ENCODE results near the gene ZNF219. TPM values are rescaled to one million over a fixed set of nuclear protein-coding genes. Genes with fewer than 3 reads are reported as not detected.

The ZNF219 gene
- total and polyA plus RNA-seq, 2 donors (not counting 1 experiment from before 2014, with no cell fraction given): 3.3 to 6.4 TPM

- H3K4me3 ChIP-seq (ENCODE audit: control extremely low read depth in 1 of 5, extremely low read depth in 1 of 5, insufficient read depth in 1 of 5, low read depth in 2 of 5, low read length in 4 of 5): no peak overlapping the region
- 85% methylated on average over 7 of the region's 8 CpGs for WGBS (ENCODE audit: insufficient coverage)
- H3K27ac ChIP-seq (ENCODE audit: low read length in 2 of 2): no peak overlapping the region
- POLR2A ChIA-PET: interaction anchor here (0.8 kb wide), 1 partner anchor 25 kb away, joined by 3 read pairs; no protein-coding TSS in a partner anchor
- CTCF ChIA-PET: interaction anchor here (0.9 to 7.2 kb wide), 16 partner anchors 8 to 80 kb away, joined by 3 to 305 read pairs (median 5); partner anchors contain the start of gene NDRG2
- no peak overlapping the region for H2AFZ ChIP-seq (ENCODE audit: insufficient read depth, low read depth, low read length, poor library complexity, severe bottlenecking)
- no peak overlapping the region for H3K4me3 Mint-ChIP-seq
- no peaks in the 10 kb centered on the region for H3K9me3 Mint-ChIP-seq (ENCODE audit: insufficient read depth)
- no peaks in the 10 kb centered on the region for H3K4me1 Mint-ChIP-seq
- no peak overlapping the region for H3K9ac ChIP-seq (ENCODE audit: low read length)
- peaks cover 50% of the 10 kb centered on the region for H3K27me3 Mint-ChIP-seq
- DNase-seq: no peak
- no peaks in the 10 kb centered on the region for H3K27me3 ChIP-seq (replicated peaks in 1 of 4; ENCODE audit: control extremely low read depth in 1 of 4, control insufficient read depth in 3 of 4, insufficient read depth in 4 of 4, low read length in 3 of 4)
- no peaks in the 10 kb centered on the region for H3K9me3 ChIP-seq (ENCODE audit: control extremely low read depth in 1 of 3, control insufficient read depth in 2 of 3, insufficient read depth in 1 of 3, low read length in 2 of 3)
- no peaks in the 10 kb centered on the region for H4K20me1 ChIP-seq (ENCODE audit: control insufficient read depth, insufficient read depth, low read length, poor library complexity, severe bottlenecking)
- no peaks in the 10 kb centered on the region for H3K79me2 ChIP-seq (ENCODE audit: control insufficient read depth, insufficient read depth, low read length)
- ATAC-seq (ENCODE audit: low read depth): no peak
- H3K36me3 ChIP-seq (replicated peaks in 1 of 2; ENCODE audit: control extremely low read depth in 1 of 2, control insufficient read depth in 1 of 2, extremely low read depth in 1 of 2, insufficient read depth in 2 of 2, low read length in 1 of 2): no peaks in the 10 kb centered on the region
- no peak overlapping the region for H3K27ac Mint-ChIP-seq
- H3K4me2 ChIP-seq (replicated peaks; ENCODE audit: low read depth, low read length, poor library complexity, severe bottlenecking): no peak overlapping the region
- peak; percentile 9 for TF ChIP-seq CTCF (IDR thresholded peaks at IDR 0.05)
- TF ChIP-seq EZH2 (IDR thresholded peaks at IDR 0.05; ENCODE audit: borderline replicate concordance, insufficient read depth, low read depth, low read length, poor library complexity, severe bottlenecking): no peak
- H3K4me1 ChIP-seq (ENCODE audit: control insufficient read depth in 2 of 2, insufficient read depth in 2 of 2, low read length in 2 of 2): no peaks in the 10 kb centered on the region
- intact Hi-C loops (cut with micrococcal nuclease): loop anchor here (1.0 kb wide), 1 partner anchor 26 kb away; no protein-coding TSS in a partner anchor
These were observed 58.0 kb downstream of the ZNF219 start for GRCh38 chr14:21040370-21040925.

Small RNAs within 50 kb of the gene (small RNA-seq; reads per million reads assigned to genes)
- gene RNU6-252P (ENCODE audit: insufficient read length, low read depth, low replicate concordance): not detected

Other genes starting within 250 kb of the ZNF219 start
- not detected in 2 replicates for gene RNASE3, start 207.3 kb downstream of the ZNF219 start, total RNA-seq
- gene RNASE3, start 207.3 kb downstream of the ZNF219 start, polyA plus RNA-seq: not detected in 2 replicates
- gene RNASE2, start 143.2 kb downstream of the ZNF219 start, total RNA-seq: not detected in 2 replicates
- 0.54 TPM in 1 of 2 replicates, not detected in the other for gene RNASE2, start 143.2 kb downstream of the ZNF219 start, polyA plus RNA-seq
- gene METTL17, start 108.7 kb downstream of the ZNF219 start, total RNA-seq: 116 and 118 TPM in 2 replicates
- gene METTL17, start 108.7 kb downstream of the ZNF219 start, polyA plus RNA-seq: 184 and 201 TPM in 2 replicates
- 0.25 and 0.51 TPM in 2 replicates for gene SLC39A2, start 99.4 kb downstream of the ZNF219 start, total RNA-seq
- gene SLC39A2, start 99.4 kb downstream of the ZNF219 start, polyA plus RNA-seq: 0.07 and 0.20 TPM in 2 replicates
- 9.5 and 10.2 TPM in 2 replicates for gene NDRG2, start 73.6 kb downstream of the ZNF219 start, total RNA-seq
- gene NDRG2, start 73.6 kb downstream of the ZNF219 start, polyA plus RNA-seq: 9.8 and 11.8 TPM in 2 replicates
- gene TPPP2, start 68.4 kb downstream of the ZNF219 start, total RNA-seq: not detected in 2 replicates
- gene TPPP2, start 68.4 kb downstream of the ZNF219 start, polyA plus RNA-seq: not detected in 2 replicates
- not detected in 2 replicates for gene RNASE13, start 63.8 kb downstream of the ZNF219 start, total RNA-seq
- not detected in 2 replicates for gene RNASE13, start 63.8 kb downstream of the ZNF219 start, polyA plus RNA-seq
- not detected in 2 replicates for gene RNASE7, start 56.3 kb downstream of the ZNF219 start, total RNA-seq
- gene RNASE7, start 56.3 kb downstream of the ZNF219 start, polyA plus RNA-seq: not detected in 2 replicates
- not detected in 2 replicates for gene RNASE8, start 40.8 kb downstream of the ZNF219 start, total RNA-seq
- not detected in 2 replicates for gene RNASE8, start 40.8 kb downstream of the ZNF219 start, polyA plus RNA-seq
- 1.7 and 2.3 TPM in 2 replicates for gene ARHGEF40, start 28.4 kb downstream of the ZNF219 start, total RNA-seq
- gene ARHGEF40, start 28.4 kb downstream of the ZNF219 start, polyA plus RNA-seq: 0.53 and 1.0 TPM in 2 replicates
- gene TMEM253, start 2.4 kb upstream of the ZNF219 start, total RNA-seq: not detected in 2 replicates
- not detected in 2 replicates for gene TMEM253, start 2.4 kb upstream of the ZNF219 start, polyA plus RNA-seq
- gene OR5AU1, start 57.4 kb upstream of the ZNF219 start, total RNA-seq: not detected in 2 replicates
- gene OR5AU1, start 57.4 kb upstream of the ZNF219 start, polyA plus RNA-seq: not detected in 2 replicates
- gene HNRNPC, start 170.8 kb upstream of the ZNF219 start, total RNA-seq: 496 and 497 TPM in 2 replicates
- 358 and 518 TPM in 2 replicates for gene HNRNPC, start 170.8 kb upstream of the ZNF219 start, polyA plus RNA-seq
- 0.86 and 0.87 TPM in 2 replicates for gene RPGRIP1, start 181.4 kb upstream of the ZNF219 start, total RNA-seq
- gene RPGRIP1, start 181.4 kb upstream of the ZNF219 start, polyA plus RNA-seq: 0.22 and 0.39 TPM in 2 replicates